HG02571 (cell line): ENCODE results near the gene NKTR.
A peak's percentile ranks its signal among the peaks of the same experiment; 100 is the strongest.
"Not testable (repeated sequence)": the region's sequence is repeated elsewhere in the genome, so short reads cannot be mapped to it uniquely, and the experiment has no call there.

Experiments
- ATAC-seq: cut with Tn5 transposase; IDR thresholded peaks from one replicate; pipeline ENCODE4 v1.9.1; 2021; ENCODE audit warnings: mild to moderate bottlenecking, moderate library complexity; ENCODE audit not compliant: unreplicated experiment

The NKTR gene

GRCh38 chr3:42595682-42596081 is 4.8 kb upstream of the NKTR start:
- ATAC-seq, result no peak

- ATAC-seq, result not testable (repeated sequence)
Observed at GRCh38 chr3:42597098-42597497, 3.4 kb upstream of the NKTR start.

- ATAC-seq, result peak; percentile 18
Observed at GRCh38 chr3:42600958-42601675, 631 bp downstream of the NKTR start.

- ATAC-seq, result no peak
Observed at GRCh38 chr3:42601896-42602581, 1.6 kb downstream of the NKTR start.

- ATAC-seq, result no peak
Observed at GRCh38 chr3:42602961-42603360, 2.5 kb downstream of the NKTR start.

GRCh38 chr3:42605546-42606173 is 5.2 kb downstream of the NKTR start:
- no peak for ATAC-seq

- ATAC-seq, result no peak
Observed at GRCh38 chr3:42608581-42608980, 8.1 kb downstream of the NKTR start.

GRCh38 chr3:42610976-42611375 is 10.5 kb downstream of the NKTR start:
- ATAC-seq, result no peak

GRCh38 chr3:42612217-42612616 is 11.7 kb downstream of the NKTR start:
- no peak for ATAC-seq

GRCh38 chr3:42612928-42613327 is 12.4 kb downstream of the NKTR start:
- no peak for ATAC-seq

GRCh38 chr3:42613462-42613861 is 13.0 kb downstream of the NKTR start:
- no peak for ATAC-seq

GRCh38 chr3:42631620-42632019 is 31.1 kb downstream of the NKTR start:
- ATAC-seq, result no peak

GRCh38 chr3:42632146-42632545 is 31.7 kb downstream of the NKTR start:
- ATAC-seq, result no peak

- no peak for ATAC-seq
Observed at GRCh38 chr3:42633544-42633943, 33.1 kb downstream of the NKTR start.

- ATAC-seq, result no peak
Observed at GRCh38 chr3:42635111-42635510, 34.6 kb downstream of the NKTR start.

GRCh38 chr3:42637001-42637400 is 36.5 kb downstream of the NKTR start:
- ATAC-seq, result no peak

GRCh38 chr3:42638339-42638842 is 37.9 kb downstream of the NKTR start:
- no peak for ATAC-seq

GRCh38 chr3:42639192-42639591 is 38.7 kb downstream of the NKTR start:
- ATAC-seq, result no peak

GRCh38 chr3:42640129-42640528 is 39.6 kb downstream of the NKTR start:
- ATAC-seq, result no peak

- no peak for ATAC-seq
Observed at GRCh38 chr3:42640771-42641370, 40.4 kb downstream of the NKTR start.

GRCh38 chr3:42647821-42648459 is 47.5 kb downstream of the NKTR start:
- no peak for ATAC-seq
